HG03039 (cell line): Measurements from ENCODE around the gene ICAM1.
A peak's percentile ranks its signal among the peaks of the same experiment; 100 is the strongest.
"Not testable (repeated sequence)": the region's sequence is repeated elsewhere in the genome, so short reads cannot be mapped to it uniquely, and the experiment has no call there.

Source experiments
- ATAC-seq: cut with Tn5 transposase; IDR thresholded peaks from one replicate; pipeline ENCODE4 v1.9.1; 2021; ENCODE audit warnings: mild to moderate bottlenecking, moderate library complexity; ENCODE audit not compliant: unreplicated experiment

The ICAM1 gene

GRCh38 chr19:10274589-10274988 is 3.7 kb downstream of the ICAM1 start:
- no peak for ATAC-seq

GRCh38 chr19:10277795-10278589 is 7.1 kb downstream of the ICAM1 start:
- ATAC-seq: no peak

- no peak for ATAC-seq
Observed at GRCh38 chr19:10278935-10279334, 8.0 kb downstream of the ICAM1 start.

- no peak for ATAC-seq
Observed at GRCh38 chr19:10279737-10280442, 9.0 kb downstream of the ICAM1 start.

- not testable (repeated sequence) for ATAC-seq
Observed at GRCh38 chr19:10282043-10282442, 11.1 kb downstream of the ICAM1 start.

- no peak for ATAC-seq
Observed at GRCh38 chr19:10283301-10284064, 12.6 kb downstream of the ICAM1 start.

GRCh38 chr19:10284065-10284959 is 13.4 kb downstream of the ICAM1 start:
- no peak for ATAC-seq

GRCh38 chr19:10284960-10285278 is 14.0 kb downstream of the ICAM1 start:
- no peak for ATAC-seq

GRCh38 chr19:10285393-10285792 is 14.5 kb downstream of the ICAM1 start:
- ATAC-seq: no peak

GRCh38 chr19:10286803-10287737 is 16.1 kb downstream of the ICAM1 start, which contains the start of gene ICAM4:
TSS of gene ICAM4 (plus strand) at chr19:10286955. CDS start at chr19:10287013, 58 bp downstream.
- no peak for ATAC-seq

- ATAC-seq: no peak
Observed at GRCh38 chr19:10288662-10289166, 17.8 kb downstream of the ICAM1 start.

- no peak for ATAC-seq
Observed at GRCh38 chr19:10289167-10289835, 18.4 kb downstream of the ICAM1 start.

- ATAC-seq: no peak
Observed at GRCh38 chr19:10289836-10290356, 19.0 kb downstream of the ICAM1 start, which contains the start of gene ICAM5. TSS of gene ICAM5 (plus strand) at chr19:10289952. CDS start at chr19:10290044, 92 bp downstream.

GRCh38 chr19:10290357-10290875 is 19.5 kb downstream of the ICAM1 start:
- ATAC-seq: no peak

- ATAC-seq: no peak
Observed at GRCh38 chr19:10290876-10291553, 20.1 kb downstream of the ICAM1 start.

- no peak for ATAC-seq
Observed at GRCh38 chr19:10291554-10292205, 20.8 kb downstream of the ICAM1 start.

GRCh38 chr19:10292206-10292788 is 21.4 kb downstream of the ICAM1 start:
- peak; percentile 40 for ATAC-seq
